ENCODE results near the gene CLTA.

DNA sequence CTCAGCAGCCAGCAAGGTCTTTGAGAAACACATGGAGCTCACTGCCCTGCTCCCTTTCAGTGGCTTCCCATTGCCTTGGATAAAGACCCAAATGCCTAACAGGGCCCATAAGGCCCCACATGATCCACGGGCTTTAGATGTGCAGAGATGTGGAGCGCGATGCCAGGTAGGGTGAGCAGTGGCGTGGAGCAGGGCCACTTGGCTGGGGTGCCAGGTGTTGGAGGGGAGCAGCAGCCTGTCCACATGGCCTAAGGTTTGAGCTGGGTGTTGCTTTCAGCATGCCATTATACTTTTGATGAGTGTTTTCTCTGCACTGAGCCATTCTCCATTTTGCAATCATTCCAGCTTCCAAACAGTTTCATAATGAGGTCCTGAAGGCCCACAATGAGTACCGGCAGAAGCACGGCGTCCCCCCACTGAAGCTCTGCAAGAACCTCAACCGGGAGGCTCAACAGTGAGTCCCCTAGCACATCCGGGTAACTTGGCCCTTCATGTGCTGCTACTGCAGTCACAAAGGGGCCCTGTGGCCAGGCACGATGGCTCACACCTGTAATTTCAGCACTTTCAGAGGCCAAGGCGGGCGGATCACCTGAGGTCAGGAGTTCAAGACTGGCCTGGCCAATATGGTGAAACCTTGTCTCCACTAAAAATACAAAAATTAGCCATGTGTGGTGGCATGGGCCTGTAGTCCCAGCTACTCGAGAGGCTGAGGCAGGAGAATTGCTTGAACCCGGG lies 43.1 kb upstream of the CLTA start:
- TF ChIP-seq EP300 (IDR thresholded peaks at IDR 0.05; ENCODE audit: borderline replicate concordance in 1 of 2, low read depth in 1 of 2, low read length in 1 of 2): no peak
- TF ChIP-seq, protein P1, sequence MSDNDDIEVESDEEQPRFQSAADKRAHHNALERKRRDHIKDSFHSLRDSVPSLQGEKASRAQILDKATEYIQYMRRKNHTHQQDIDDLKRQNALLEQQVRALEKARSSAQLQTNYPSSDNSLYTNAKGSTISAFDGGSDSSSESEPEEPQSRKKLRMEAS (IDR thresholded peaks at IDR 0.05; ENCODE audit: low read depth): no peak
- TF ChIP-seq, protein P2, sequence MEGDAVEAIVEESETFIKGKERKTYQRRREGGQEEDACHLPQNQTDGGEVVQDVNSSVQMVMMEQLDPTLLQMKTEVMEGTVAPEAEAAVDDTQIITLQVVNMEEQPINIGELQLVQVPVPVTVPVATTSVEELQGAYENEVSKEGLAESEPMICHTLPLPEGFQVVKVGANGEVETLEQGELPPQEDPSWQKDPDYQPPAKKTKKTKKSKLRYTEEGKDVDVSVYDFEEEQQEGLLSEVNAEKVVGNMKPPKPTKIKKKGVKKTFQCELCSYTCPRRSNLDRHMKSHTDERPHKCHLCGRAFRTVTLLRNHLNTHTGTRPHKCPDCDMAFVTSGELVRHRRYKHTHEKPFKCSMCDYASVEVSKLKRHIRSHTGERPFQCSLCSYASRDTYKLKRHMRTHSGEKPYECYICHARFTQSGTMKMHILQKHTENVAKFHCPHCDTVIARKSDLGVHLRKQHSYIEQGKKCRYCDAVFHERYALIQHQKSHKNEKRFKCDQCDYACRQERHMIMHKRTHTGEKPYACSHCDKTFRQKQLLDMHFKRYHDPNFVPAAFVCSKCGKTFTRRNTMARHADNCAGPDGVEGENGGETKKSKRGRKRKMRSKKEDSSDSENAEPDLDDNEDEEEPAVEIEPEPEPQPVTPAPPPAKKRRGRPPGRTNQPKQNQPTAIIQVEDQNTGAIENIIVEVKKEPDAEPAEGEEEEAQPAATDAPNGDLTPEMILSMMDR (IDR thresholded peaks at IDR 0.05): no peak

Measured in SK-N-SH (cell line).